SH-SY5Y (cell line): ENCODE measurements around the gene KCNJ14.

Experiments
- GATA2 ChIP-seq: IDR thresholded peaks from 2 replicates; pipeline ENCODE4 v1.6.1; 2011; ENCODE audit warnings: mild to moderate bottlenecking, low read depth, low read length
- GATA3 ChIP-seq: IDR thresholded peaks from 2 replicates; pipeline ENCODE4 v1.6.1; 2011; ENCODE audit warnings: low read depth, mild to moderate bottlenecking, low read length, moderate library complexity

- TF ChIP-seq GATA3 (no peak), GATA2 (no peak)
These were observed 41.3 kb upstream of the KCNJ14 start for GRCh38 chr19:48413879-48414587.
